Neutrophil (primary cell): ENCODE data around the gene KCNC3.

Source experiments
- H3K27ac ChIP-seq: fragments of 200-600 bp; sonication (generic); 2 replicates; pipeline ENCODE4 v1.5.1; 2016; ENCODE audit warnings: mild to moderate bottlenecking, moderate library complexity
- H3K27me3 ChIP-seq: fragments of 200-600 bp; sonication (generic); 2 replicates; pipeline ENCODE4 v1.6.0; 2016; ENCODE audit warnings: mild to moderate bottlenecking
- H3K36me3 ChIP-seq: fragments of 200-600 bp; sonication (generic); 2 replicates; pipeline ENCODE4 v1.5.1; 2017
- H3K4me1 ChIP-seq, 2 experiments: fragments of 200-600 bp in 1 of 2; sonication (generic) in 1 of 2; 1 replicate in 1 of 2; 2 replicates in 1 of 2; pipeline versions ENCODE4 v1.5.1 to v1.6.1; 2013 to 2016; ENCODE audit warnings: low read depth in 1 of 2, low read length in 1 of 2, mild to moderate bottlenecking in 1 of 2, moderate library complexity in 1 of 2; ENCODE audit not compliant: control insufficient read depth in 1 of 2, insufficient read depth in 1 of 2
- H3K4me3 ChIP-seq, 2 experiments: fragments of 200-600 bp in 1 of 2; sonication (generic) in 1 of 2; 1 replicate in 1 of 2; 2 replicates in 1 of 2; pipeline ENCODE4 v1.5.1; 2013 to 2016; ENCODE audit warnings: low read depth in 1 of 2, low read length in 1 of 2, mild to moderate bottlenecking in 1 of 2, moderate library complexity in 1 of 2
- H3K9me3 ChIP-seq: fragments of 200-600 bp; sonication (generic); 2 replicates; pipeline ENCODE4 v1.5.1; 2016
- CTCF ChIP-seq: fragments of 200-600 bp; sonication (generic); IDR thresholded peaks from 2 replicates; pipeline ENCODE4 v1.5.1; 2016; ENCODE audit warnings: antibody characterized with exemption

Gene KCNC3

GRCh38 chr19:50281491-50281890, 47.7 kb downstream of the KCNC3 start:
- no peak for TF ChIP-seq CTCF
- no peaks in the 10 kb centered on the region for H3K36me3 ChIP-seq
- no peaks in the 10 kb centered on the region for H3K9me3 ChIP-seq
- H3K27ac ChIP-seq: no peak overlapping the region
- no peaks in the 10 kb centered on the region for H3K27me3 ChIP-seq
- no peaks in the 10 kb centered on the region for H3K4me1 ChIP-seq
- H3K4me3 ChIP-seq: no peak overlapping the region

DNA sequence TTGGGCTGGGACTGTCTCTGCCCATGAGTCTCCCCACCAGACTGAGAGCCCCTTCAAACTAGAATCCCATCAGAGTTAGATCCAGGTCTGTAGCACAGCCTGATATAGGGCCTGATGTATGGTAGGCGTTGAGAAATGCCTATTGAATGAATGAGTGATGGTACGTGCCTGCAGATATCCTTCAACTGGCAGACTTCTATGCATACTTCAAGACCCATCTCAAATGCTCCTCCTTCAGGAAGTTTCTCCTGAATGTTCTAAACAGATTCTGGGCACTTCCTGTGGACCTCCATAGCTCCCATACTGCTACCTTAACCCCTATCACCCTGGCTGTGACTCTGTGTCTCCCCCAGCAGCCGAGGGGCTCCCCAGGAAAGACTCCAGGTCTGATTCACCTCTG, 48.2 kb downstream of the KCNC3 start:
- H3K4me3 ChIP-seq: no peak overlapping the region
- no peaks in the 10 kb centered on the region for H3K9me3 ChIP-seq
- H3K27me3 ChIP-seq: no peaks in the 10 kb centered on the region
- no peak for TF ChIP-seq CTCF
- no peaks in the 10 kb centered on the region for H3K36me3 ChIP-seq
- no peak overlapping the region for H3K27ac ChIP-seq
- H3K4me1 ChIP-seq: no peaks in the 10 kb centered on the region

DNA sequence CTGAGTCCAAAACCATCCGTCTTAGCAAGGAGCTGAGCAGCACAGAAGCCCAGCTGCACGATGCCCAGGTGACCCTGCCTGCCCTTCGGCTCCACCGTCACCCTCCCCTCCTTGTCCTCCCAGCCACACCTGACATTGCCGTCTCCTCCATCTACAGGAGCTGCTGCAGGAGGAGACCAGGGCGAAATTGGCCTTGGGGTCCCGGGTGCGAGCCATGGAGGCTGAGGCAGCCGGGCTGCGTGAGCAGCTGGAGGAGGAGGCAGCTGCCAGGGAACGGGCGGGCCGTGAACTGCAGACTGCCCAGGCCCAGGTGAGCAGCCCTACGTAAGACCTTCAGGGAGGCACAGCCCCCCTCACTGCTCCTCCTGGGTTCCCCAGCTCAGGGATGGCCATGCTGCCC, 49.1 kb downstream of the KCNC3 start:
- no peaks in the 10 kb centered on the region for H3K27me3 ChIP-seq
- no peaks in the 10 kb centered on the region for H3K9me3 ChIP-seq
- no peak overlapping the region for H3K4me3 ChIP-seq
- no peak overlapping the region for H3K27ac ChIP-seq
- TF ChIP-seq CTCF: no peak
- no peaks in the 10 kb centered on the region for H3K4me1 ChIP-seq
- no peaks in the 10 kb centered on the region for H3K36me3 ChIP-seq

DNA sequence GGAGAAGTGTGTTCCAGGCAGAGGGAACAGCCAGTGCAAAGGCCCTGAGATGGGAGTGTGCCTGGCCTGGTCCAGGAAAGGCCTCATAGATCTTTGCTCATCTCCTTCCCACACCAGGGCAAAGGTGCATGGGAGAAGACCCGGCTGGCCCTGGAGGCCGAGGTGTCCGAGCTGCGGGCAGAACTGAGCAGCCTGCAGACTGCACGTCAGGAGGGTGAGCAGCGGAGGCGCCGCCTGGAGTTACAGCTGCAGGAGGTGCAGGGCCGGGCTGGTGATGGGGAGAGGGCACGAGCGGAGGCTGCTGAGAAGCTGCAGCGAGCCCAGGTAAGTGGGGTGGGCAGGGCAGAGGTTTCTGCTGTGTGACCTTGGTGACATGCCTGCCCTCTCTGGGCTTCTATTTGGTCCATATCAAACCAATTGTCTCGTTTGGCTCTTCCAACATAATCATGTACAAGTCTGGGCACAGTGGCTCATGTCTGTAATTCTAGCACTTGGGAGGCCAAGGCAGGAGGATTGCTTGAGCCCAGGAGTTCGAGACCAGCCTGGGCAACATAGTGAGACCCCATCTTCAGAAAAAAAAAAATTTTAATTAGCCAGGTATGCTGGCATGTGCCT, 51.1 kb downstream of the KCNC3 start:
- Histone ChIP-seq H3K4me3 (no peak overlapping the region), H3K9me3 (no peaks in the 10 kb centered on the region)

DNA sequence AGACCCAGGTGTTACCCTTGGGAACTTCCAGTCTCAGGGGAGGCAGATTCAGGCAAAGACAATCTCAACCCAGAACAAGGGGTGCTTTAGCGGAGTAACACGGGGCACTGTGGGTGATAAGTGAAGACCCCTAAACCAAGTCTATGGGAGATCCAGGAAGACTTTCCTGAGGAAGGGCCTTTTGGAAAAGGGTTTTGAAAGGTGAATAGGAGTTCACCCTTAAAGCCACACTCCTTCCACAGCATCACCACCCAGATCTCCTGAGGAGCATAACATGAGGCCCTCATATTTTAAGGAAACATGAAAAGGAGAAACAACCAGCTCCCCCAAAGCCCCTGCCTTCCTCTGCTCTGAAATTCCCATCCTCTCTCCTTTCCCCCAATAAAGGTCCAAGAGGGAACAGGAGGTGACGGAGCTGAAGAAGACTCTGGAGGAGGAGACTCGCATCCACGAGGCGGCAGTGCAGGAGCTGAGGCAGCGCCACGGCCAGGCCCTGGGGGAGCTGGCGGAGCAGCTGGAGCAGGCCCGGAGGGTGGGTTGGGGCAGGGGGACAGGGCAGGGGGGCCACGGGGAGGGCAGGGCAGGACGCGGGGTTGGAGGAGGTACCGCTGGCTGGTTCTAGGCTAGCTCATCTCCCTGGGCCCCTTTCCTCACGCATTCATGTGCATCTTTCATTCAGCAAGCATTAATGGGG, 52.7 kb downstream of the KCNC3 start:
- no peak for TF ChIP-seq CTCF
- Histone ChIP-seq H3K27me3 (no peaks in the 10 kb centered on the region), H3K27ac (no peak overlapping the region), H3K4me1 (no peaks in the 10 kb centered on the region), H3K36me3 (no peaks in the 10 kb centered on the region), H3K4me3 (no peak overlapping the region), H3K9me3 (no peaks in the 10 kb centered on the region)

More for the DNA sequence above, 51.1 kb downstream of the KCNC3 start:
- no peaks in the 10 kb centered on the region for H3K36me3 ChIP-seq
- H3K27ac ChIP-seq: no peak overlapping the region
- no peak for TF ChIP-seq CTCF
- no peaks in the 10 kb centered on the region for H3K27me3 ChIP-seq
- no peaks in the 10 kb centered on the region for H3K4me1 ChIP-seq
